WTC11 (cell line): ENCODE data around the gene WDR38. TPM values are rescaled to one million over a fixed set of nuclear protein-coding genes. Genes with fewer than 3 reads are reported as not detected.
A peak's percentile ranks its signal among the peaks of the same experiment; 100 is the strongest.

Source experiments
- ATAC-seq: fragments of 200-7000 bp; cut with Tn5 transposase; 2 replicates; pipeline ENCODE4 v1.10.0; 2021; ENCODE audit warnings: mild to moderate bottlenecking, moderate library complexity
- CTCF ChIA-PET: fragments of 300-600 bp; sonication (Branson Sonifier 250); formaldehyde crosslinking; loops from one replicate; lab custom pipeline; 2021; ENCODE audit warnings: antibody characterized with exemption; lab: Charles Lee
- POLR2A ChIA-PET: fragments of 350-600 bp; sonication (Branson Sonifier 250); formaldehyde crosslinking; loops from one replicate; lab custom pipeline; 2021; ENCODE audit warnings: antibody characterized with exemption; lab: Charles Lee
- DNase-seq: peaks from one replicate; pipeline ENCODE4 v3.0.0; 2021; ENCODE audit warnings: low spot score
- H3K27ac Mint-ChIP-seq: 2 replicates; pipeline ENCODE4 v1.8.0; 2021; ENCODE audit warnings: mixed read lengths
- H3K27me3 Mint-ChIP-seq: 2 replicates; pipeline ENCODE4 v1.8.0; 2021; ENCODE audit warnings: low read depth, mild to moderate bottlenecking, moderate library complexity, mixed read lengths
- H3K36me3 Mint-ChIP-seq: 2 replicates; pipeline ENCODE4 v1.8.0; 2021; ENCODE audit warnings: mixed read lengths
- H3K4me1 Mint-ChIP-seq: 2 replicates; pipeline ENCODE4 v1.8.0; 2022; ENCODE audit warnings: mixed read lengths
- H3K4me3 Mint-ChIP-seq: 2 replicates; pipeline ENCODE4 v1.8.0; 2021; ENCODE audit warnings: mild to moderate bottlenecking, moderate library complexity, mixed read lengths
- H3K9me3 Mint-ChIP-seq: 2 replicates; pipeline ENCODE4 v1.8.0; 2021; ENCODE audit warnings: mixed read lengths
- ELF4 ChIP-seq: sonication (generic); formaldehyde crosslinking; IDR thresholded peaks from 2 replicates; pipeline ENCODE4 v1.8.1; 2022; ENCODE audit warnings: low read depth, mild to moderate bottlenecking, moderate library complexity, missing genetic modification reagents
- ETV6 ChIP-seq: sonication (generic); formaldehyde crosslinking; IDR thresholded peaks from 2 replicates; pipeline ENCODE4 v1.8.1; 2022; ENCODE audit warnings: mild to moderate bottlenecking, missing genetic modification reagents
- FOXK1 ChIP-seq: sonication (generic); formaldehyde crosslinking; IDR thresholded peaks from 2 replicates; pipeline ENCODE4 v1.8.0; 2022; ENCODE audit warnings: mild to moderate bottlenecking, moderate library complexity, missing genetic modification reagents
- GABPB1 ChIP-seq: sonication (generic); formaldehyde crosslinking; IDR thresholded peaks from 2 replicates; pipeline ENCODE4 v1.8.1; 2023; ENCODE audit warnings: mild to moderate bottlenecking, missing genetic modification reagents
- GRHL2 ChIP-seq: fragments of 250-450 bp; sonication (Bioruptor Pico); IDR thresholded peaks from 2 replicates; pipeline ENCODE4 v1.8.0; 2022; ENCODE audit warnings: mild to moderate bottlenecking, moderate library complexity; ENCODE audit not compliant: insufficient replicate concordance, severe bottlenecking
- GTF2I ChIP-seq: fragments of 250-450 bp; sonication (Bioruptor Pico); conservative IDR thresholded peaks from 2 replicates; pipeline ENCODE4 v1.4.0; 2021; ENCODE audit warnings: mild to moderate bottlenecking
- IRF2 ChIP-seq: sonication (generic); formaldehyde crosslinking; IDR thresholded peaks from 2 replicates; pipeline ENCODE4 v1.8.0; 2022; ENCODE audit warnings: low read depth, missing genetic modification reagents, borderline replicate concordance
- JUN ChIP-seq: sonication (generic); formaldehyde crosslinking; IDR thresholded peaks from 2 replicates; pipeline ENCODE4 v1.8.0; 2023; ENCODE audit warnings: mild to moderate bottlenecking, missing genetic modification reagents
- NR1H2 ChIP-seq: sonication (generic); formaldehyde crosslinking; IDR thresholded peaks from 2 replicates; pipeline ENCODE4 v1.9.0; 2021; ENCODE audit warnings: mild to moderate bottlenecking, moderate library complexity, missing genetic modification reagents
- NR2C2 ChIP-seq: sonication (generic); formaldehyde crosslinking; IDR thresholded peaks from 2 replicates; pipeline ENCODE4 v1.8.0; 2022; ENCODE audit warnings: mild to moderate bottlenecking, missing genetic modification reagents
- RELA ChIP-seq: sonication (generic); formaldehyde crosslinking; IDR thresholded peaks from 2 replicates; pipeline ENCODE4 v1.8.1; 2022; ENCODE audit warnings: missing genetic modification reagents, mild to moderate bottlenecking, borderline replicate concordance
- SMAD4 ChIP-seq: sonication (generic); formaldehyde crosslinking; IDR thresholded peaks from 2 replicates; pipeline ENCODE4 v1.8.0; 2022; ENCODE audit warnings: mild to moderate bottlenecking, missing genetic modification reagents
- ZNF121 ChIP-seq: sonication (generic); formaldehyde crosslinking; IDR thresholded peaks from 2 replicates; pipeline ENCODE4 v1.8.0; 2023; ENCODE audit warnings: missing genetic modification reagents
- ZNF138 ChIP-seq: sonication (generic); formaldehyde crosslinking; conservative IDR thresholded peaks from 2 replicates; pipeline ENCODE4 v1.8.1; 2022; ENCODE audit warnings: mild to moderate bottlenecking, moderate library complexity, missing genetic modification reagents
- ZNF219 ChIP-seq: sonication (generic); formaldehyde crosslinking; IDR thresholded peaks from 2 replicates; pipeline ENCODE4 v1.8.0; 2023; ENCODE audit warnings: missing genetic modification reagents, mild to moderate bottlenecking, borderline replicate concordance
- ZNF396 ChIP-seq: fragments of 250-450 bp; sonication (Bioruptor Pico); IDR thresholded peaks from 2 replicates; pipeline ENCODE4 v1.8.0; 2021; ENCODE audit warnings: mild to moderate bottlenecking, moderate library complexity, borderline replicate concordance
- total RNA-seq: library from RNA; stranded (reverse); gene quantifications from 3 replicates; pipeline ENCODE4 v1.2.3, GENCODE V29; 2021
- TF ChIP-seq, protein P1 (sequence below): sonication (generic); formaldehyde crosslinking; IDR thresholded peaks from 2 replicates; pipeline ENCODE4 v1.8.0; 2022; ENCODE audit warnings: mild to moderate bottlenecking, missing genetic modification reagents
- TF ChIP-seq, protein P2 (sequence below): sonication (generic); formaldehyde crosslinking; IDR thresholded peaks from 2 replicates; pipeline ENCODE4 v1.8.1; 2023; ENCODE audit warnings: mild to moderate bottlenecking, missing genetic modification reagents
- TF ChIP-seq, protein P3 (sequence below): sonication (generic); formaldehyde crosslinking; IDR thresholded peaks from 2 replicates; pipeline ENCODE4 v1.8.1; 2023; ENCODE audit warnings: mild to moderate bottlenecking, missing genetic modification reagents, borderline replicate concordance
- TF ChIP-seq, protein P4 (sequence below): sonication (generic); formaldehyde crosslinking; IDR thresholded peaks from 2 replicates; pipeline ENCODE4 v1.8.1; 2022; ENCODE audit warnings: mild to moderate bottlenecking, moderate library complexity, missing genetic modification reagents
- TF ChIP-seq, protein P5 (sequence below): sonication (generic); formaldehyde crosslinking; IDR thresholded peaks from 2 replicates; pipeline ENCODE4 v1.8.1; 2023; ENCODE audit warnings: mild to moderate bottlenecking, missing genetic modification reagents, moderate library complexity
- TF ChIP-seq, protein P6 (sequence below): sonication (generic); formaldehyde crosslinking; IDR thresholded peaks from 2 replicates; pipeline ENCODE4 v1.8.0; 2023; ENCODE audit warnings: missing genetic modification reagents, mild to moderate bottlenecking, borderline replicate concordance

Gene WDR38
- total RNA-seq, 1 experiment from 2014 or later: not detected

DNA sequence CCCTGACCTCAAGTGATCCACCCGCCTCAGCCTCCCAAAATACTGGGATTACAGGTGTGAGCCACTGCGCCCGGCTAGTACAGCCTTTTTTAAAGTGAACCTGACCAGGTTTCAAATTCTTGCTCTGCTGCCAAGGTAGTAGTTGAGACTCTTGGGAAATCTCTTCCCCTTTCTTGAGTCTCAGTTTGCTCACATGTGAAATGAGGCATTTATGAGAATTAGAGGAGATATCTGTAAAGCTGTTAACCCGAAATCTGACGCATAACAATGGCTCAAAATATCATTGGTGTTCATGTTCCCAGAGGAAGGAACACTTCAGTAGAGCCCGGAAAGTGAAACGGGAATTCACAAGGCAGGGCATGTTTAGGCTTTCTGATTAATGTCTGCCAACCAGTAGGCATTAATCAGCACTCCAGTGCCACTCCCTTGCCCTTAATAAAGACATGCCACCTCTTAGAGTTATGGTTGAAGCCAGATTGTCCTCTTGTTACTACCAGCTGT, 10.2 kb downstream of the WDR38 start (continued):
- TF ChIP-seq ELF4 (CRISPR knock-in tag) (no peak), ZNF396 (no peak), NR2C2 (no peak)
- TF ChIP-seq, protein P1, sequence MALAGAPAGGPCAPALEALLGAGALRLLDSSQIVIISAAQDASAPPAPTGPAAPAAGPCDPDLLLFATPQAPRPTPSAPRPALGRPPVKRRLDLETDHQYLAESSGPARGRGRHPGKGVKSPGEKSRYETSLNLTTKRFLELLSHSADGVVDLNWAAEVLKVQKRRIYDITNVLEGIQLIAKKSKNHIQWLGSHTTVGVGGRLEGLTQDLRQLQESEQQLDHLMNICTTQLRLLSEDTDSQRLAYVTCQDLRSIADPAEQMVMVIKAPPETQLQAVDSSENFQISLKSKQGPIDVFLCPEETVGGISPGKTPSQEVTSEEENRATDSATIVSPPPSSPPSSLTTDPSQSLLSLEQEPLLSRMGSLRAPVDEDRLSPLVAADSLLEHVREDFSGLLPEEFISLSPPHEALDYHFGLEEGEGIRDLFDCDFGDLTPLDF (CRISPR knock-in tag): no peak
- TF ChIP-seq, all 79 proteins: peak for 0

DNA sequence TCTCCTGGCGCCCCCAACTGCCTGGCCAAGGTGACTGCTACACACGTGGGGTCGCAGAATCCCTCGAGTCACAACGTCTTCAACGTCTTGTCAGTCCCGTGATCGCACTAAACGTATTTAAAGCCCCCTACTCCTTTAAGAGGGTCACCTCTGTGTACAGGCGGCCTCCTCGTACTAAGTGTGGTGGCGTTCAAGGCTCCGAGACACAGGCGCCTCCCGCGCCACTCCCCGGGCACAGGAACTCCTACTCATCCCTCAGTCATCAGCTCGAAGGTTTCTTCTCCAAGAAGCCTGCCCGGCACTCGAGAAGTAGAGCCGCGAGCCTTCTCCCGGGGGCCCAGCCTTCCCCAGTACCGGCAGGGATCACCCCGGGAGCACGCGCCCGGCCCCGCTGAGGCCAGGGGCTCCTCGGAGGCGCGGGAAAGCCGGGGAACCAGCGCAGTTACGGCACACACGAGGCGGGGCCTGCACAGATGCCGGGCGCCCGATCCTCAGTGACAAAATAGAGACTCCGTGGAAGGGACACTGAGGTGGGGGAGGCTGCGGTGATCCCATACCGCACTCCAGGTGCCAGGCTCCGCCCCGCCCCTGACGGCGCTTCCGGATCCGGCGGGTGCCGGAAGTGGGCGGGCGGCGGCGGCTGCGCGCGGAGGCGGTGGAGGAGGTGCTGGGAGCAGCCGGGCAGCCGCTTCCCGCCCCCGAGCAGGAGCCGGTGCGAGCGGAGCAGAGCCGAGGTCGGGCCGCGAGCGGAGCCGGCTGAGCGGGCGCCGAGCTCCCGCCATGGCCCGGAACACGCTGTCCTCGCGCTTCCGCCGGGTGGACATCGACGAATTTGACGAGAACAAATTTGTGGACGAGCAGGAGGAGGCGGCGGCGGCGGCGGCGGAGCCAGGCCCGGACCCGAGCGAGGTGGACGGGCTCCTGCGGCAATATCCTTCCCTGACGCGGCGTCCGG, 15.5 kb downstream of the WDR38 start:
- H3K36me3 Mint-ChIP-seq: peaks cover 10% of the 10 kb centered on the region
- ATAC-seq (peak; percentile 77), DNase-seq (peak; percentile 84)
- peaks cover 41% of the 10 kb centered on the region for H3K4me1 Mint-ChIP-seq
- POLR2A ChIA-PET: interaction anchor here (0.7 to 1.5 kb wide), 3 partner anchors 10 to 92 kb away, joined by 4 to 5 read pairs (median 4); partner anchors contain the start of gene OLFML2A
- CTCF ChIA-PET: interaction anchor here (0.8 to 1.3 kb wide), 2 partner anchors 13 to 16 kb away, joined by 3 to 4 read pairs; partner anchors contain the start of gene WDR38
- peak overlapping the region; percentile 91 for H3K4me3 Mint-ChIP-seq
- H3K9me3 Mint-ChIP-seq: no peaks in the 10 kb centered on the region
- no peaks in the 10 kb centered on the region for H3K27me3 Mint-ChIP-seq
- peak overlapping the region; percentile 87 for H3K27ac Mint-ChIP-seq
- no peak for TF ChIP-seq IRF2
- TF ChIP-seq, protein P2, sequence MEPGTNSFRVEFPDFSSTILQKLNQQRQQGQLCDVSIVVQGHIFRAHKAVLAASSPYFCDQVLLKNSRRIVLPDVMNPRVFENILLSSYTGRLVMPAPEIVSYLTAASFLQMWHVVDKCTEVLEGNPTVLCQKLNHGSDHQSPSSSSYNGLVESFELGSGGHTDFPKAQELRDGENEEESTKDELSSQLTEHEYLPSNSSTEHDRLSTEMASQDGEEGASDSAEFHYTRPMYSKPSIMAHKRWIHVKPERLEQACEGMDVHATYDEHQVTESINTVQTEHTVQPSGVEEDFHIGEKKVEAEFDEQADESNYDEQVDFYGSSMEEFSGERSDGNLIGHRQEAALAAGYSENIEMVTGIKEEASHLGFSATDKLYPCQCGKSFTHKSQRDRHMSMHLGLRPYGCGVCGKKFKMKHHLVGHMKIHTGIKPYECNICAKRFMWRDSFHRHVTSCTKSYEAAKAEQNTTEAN (CRISPR knock-in tag): peak; percentile 23; the same call in 1 of the 2 replicates
- peak; percentile 53; the same call in 1 of the 2 replicates for TF ChIP-seq FOXK1 (CRISPR knock-in tag)
- TF ChIP-seq GABPB1 (CRISPR knock-in tag): peak; percentile 38; the same call in 1 of the 2 replicates
- peak; percentile 28; the same call in 1 of the 2 replicates for TF ChIP-seq JUN
- TF ChIP-seq GTF2I (CRISPR knock-in tag): no peak
- 0 out of 2 replicates have a peak, but pooled peaks have one; percentile 32 for TF ChIP-seq ZNF219 (CRISPR knock-in tag)
- peak; percentile 88 for TF ChIP-seq ZNF138 (CRISPR knock-in tag)
- no peak for TF ChIP-seq ZNF121 (CRISPR knock-in tag)
- no peak for TF ChIP-seq NR1H2 (CRISPR knock-in tag)
- TF ChIP-seq, protein P3, sequence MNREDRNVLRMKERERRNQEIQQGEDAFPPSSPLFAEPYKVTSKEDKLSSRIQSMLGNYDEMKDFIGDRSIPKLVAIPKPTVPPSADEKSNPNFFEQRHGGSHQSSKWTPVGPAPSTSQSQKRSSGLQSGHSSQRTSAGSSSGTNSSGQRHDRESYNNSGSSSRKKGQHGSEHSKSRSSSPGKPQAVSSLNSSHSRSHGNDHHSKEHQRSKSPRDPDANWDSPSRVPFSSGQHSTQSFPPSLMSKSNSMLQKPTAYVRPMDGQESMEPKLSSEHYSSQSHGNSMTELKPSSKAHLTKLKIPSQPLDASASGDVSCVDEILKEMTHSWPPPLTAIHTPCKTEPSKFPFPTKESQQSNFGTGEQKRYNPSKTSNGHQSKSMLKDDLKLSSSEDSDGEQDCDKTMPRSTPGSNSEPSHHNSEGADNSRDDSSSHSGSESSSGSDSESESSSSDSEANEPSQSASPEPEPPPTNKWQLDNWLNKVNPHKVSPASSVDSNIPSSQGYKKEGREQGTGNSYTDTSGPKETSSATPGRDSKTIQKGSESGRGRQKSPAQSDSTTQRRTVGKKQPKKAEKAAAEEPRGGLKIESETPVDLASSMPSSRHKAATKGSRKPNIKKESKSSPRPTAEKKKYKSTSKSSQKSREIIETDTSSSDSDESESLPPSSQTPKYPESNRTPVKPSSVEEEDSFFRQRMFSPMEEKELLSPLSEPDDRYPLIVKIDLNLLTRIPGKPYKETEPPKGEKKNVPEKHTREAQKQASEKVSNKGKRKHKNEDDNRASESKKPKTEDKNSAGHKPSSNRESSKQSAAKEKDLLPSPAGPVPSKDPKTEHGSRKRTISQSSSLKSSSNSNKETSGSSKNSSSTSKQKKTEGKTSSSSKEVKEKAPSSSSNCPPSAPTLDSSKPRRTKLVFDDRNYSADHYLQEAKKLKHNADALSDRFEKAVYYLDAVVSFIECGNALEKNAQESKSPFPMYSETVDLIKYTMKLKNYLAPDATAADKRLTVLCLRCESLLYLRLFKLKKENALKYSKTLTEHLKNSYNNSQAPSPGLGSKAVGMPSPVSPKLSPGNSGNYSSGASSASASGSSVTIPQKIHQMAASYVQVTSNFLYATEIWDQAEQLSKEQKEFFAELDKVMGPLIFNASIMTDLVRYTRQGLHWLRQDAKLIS: no peak
- no peak for TF ChIP-seq SMAD4
- no peak for TF ChIP-seq ETV6 (CRISPR knock-in tag)
- TF ChIP-seq, protein P4, sequence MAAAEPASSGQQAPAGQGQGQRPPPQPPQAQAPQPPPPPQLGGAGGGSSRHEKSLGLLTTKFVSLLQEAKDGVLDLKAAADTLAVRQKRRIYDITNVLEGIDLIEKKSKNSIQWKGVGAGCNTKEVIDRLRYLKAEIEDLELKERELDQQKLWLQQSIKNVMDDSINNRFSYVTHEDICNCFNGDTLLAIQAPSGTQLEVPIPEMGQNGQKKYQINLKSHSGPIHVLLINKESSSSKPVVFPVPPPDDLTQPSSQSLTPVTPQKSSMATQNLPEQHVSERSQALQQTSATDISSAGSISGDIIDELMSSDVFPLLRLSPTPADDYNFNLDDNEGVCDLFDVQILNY (CRISPR knock-in tag): peak; percentile 97
- no peak for TF ChIP-seq GRHL2 (CRISPR knock-in tag)
- TF ChIP-seq, protein P5, sequence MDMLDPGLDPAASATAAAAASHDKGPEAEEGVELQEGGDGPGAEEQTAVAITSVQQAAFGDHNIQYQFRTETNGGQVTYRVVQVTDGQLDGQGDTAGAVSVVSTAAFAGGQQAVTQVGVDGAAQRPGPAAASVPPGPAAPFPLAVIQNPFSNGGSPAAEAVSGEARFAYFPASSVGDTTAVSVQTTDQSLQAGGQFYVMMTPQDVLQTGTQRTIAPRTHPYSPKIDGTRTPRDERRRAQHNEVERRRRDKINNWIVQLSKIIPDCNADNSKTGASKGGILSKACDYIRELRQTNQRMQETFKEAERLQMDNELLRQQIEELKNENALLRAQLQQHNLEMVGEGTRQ (CRISPR knock-in tag): peak; percentile 29; the same call in 1 of the 2 replicates
- peak; percentile 42; the same call in 1 of the 2 replicates for TF ChIP-seq RELA (CRISPR knock-in tag)
- TF ChIP-seq, protein P6, sequence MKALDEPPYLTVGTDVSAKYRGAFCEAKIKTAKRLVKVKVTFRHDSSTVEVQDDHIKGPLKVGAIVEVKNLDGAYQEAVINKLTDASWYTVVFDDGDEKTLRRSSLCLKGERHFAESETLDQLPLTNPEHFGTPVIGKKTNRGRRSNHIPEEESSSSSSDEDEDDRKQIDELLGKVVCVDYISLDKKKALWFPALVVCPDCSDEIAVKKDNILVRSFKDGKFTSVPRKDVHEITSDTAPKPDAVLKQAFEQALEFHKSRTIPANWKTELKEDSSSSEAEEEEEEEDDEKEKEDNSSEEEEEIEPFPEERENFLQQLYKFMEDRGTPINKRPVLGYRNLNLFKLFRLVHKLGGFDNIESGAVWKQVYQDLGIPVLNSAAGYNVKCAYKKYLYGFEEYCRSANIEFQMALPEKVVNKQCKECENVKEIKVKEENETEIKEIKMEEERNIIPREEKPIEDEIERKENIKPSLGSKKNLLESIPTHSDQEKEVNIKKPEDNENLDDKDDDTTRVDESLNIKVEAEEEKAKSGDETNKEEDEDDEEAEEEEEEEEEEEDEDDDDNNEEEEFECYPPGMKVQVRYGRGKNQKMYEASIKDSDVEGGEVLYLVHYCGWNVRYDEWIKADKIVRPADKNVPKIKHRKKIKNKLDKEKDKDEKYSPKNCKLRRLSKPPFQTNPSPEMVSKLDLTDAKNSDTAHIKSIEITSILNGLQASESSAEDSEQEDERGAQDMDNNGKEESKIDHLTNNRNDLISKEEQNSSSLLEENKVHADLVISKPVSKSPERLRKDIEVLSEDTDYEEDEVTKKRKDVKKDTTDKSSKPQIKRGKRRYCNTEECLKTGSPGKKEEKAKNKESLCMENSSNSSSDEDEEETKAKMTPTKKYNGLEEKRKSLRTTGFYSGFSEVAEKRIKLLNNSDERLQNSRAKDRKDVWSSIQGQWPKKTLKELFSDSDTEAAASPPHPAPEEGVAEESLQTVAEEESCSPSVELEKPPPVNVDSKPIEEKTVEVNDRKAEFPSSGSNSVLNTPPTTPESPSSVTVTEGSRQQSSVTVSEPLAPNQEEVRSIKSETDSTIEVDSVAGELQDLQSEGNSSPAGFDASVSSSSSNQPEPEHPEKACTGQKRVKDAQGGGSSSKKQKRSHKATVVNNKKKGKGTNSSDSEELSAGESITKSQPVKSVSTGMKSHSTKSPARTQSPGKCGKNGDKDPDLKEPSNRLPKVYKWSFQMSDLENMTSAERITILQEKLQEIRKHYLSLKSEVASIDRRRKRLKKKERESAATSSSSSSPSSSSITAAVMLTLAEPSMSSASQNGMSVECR (CRISPR knock-in tag): peak; percentile 78; the same call in 1 of the 2 replicates
